ENCODE data around the gene SLC22A8. TPM values are rescaled to one million over a fixed set of nuclear protein-coding genes. Genes with fewer than 3 reads are reported as not detected.

The SLC22A8 gene
- total RNA-seq, 1 experiment from 2014 or later: not detected

DNA sequence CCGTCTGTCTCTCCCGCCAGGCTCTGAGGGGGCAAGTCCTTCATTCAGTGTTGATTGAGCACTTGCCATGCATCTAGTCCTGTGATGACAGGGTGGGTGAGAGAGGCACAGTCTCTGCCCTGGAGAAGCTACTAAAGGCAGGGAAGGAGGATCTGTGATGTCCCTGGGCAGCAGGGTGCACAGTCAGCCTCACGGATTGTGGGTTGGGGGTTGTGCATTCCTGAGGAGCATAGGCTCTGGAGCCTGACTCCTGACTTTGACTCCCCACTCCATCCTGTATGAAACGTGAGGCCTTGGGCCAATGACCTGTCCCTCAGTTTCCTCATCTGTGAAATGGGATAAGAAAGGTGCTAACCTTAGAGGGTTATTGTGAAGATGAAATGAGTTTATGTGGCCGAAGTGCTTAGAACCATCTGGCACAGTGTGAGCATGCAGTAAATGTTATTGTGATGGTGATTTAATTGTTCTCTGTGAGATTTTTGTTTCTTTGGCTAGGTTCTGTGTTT is 4.7 kb downstream of the SLC22A8 start:
- H3K27me3 ChIP-seq (ENCODE audit: control insufficient read depth, insufficient read depth, low read length): no peaks in the 10 kb centered on the region
- ATAC-seq (no peak), DNase-seq (ENCODE audit: low read depth, low spot score) (no peak)
- BruUV-seq (replicated peaks): no TSS peak
- in situ Hi-C loops (cut with HindIII; ENCODE audit: low pct_unique_long_range_greater_than_20kb, low sequenced_read_pairs): no loop called here
- H3K36me3 ChIP-seq (ENCODE audit: control insufficient read depth, insufficient read depth, low read length): no peaks in the 10 kb centered on the region
- no peaks in the 10 kb centered on the region for H3K9me3 ChIP-seq (ENCODE audit: control insufficient read depth, insufficient read depth, low read depth, low read length)
- H3K4me3 ChIP-seq (ENCODE audit: low read depth in 2 of 2, low read length in 2 of 2): no peak overlapping the region
- TF ChIP-seq SIN3A (IDR thresholded peaks at IDR 0.05; ENCODE audit: borderline replicate concordance, insufficient read depth, low read depth, low read length) (no peak), POLR2AphosphoS5 (IDR thresholded peaks at IDR 0.05; ENCODE audit: low read depth, low read length) (no peak), TCF7L2 (IDR thresholded peaks at IDR 0.05; ENCODE audit: low read depth, low read length) (no peak)
- TF ChIP-seq, protein P1, sequence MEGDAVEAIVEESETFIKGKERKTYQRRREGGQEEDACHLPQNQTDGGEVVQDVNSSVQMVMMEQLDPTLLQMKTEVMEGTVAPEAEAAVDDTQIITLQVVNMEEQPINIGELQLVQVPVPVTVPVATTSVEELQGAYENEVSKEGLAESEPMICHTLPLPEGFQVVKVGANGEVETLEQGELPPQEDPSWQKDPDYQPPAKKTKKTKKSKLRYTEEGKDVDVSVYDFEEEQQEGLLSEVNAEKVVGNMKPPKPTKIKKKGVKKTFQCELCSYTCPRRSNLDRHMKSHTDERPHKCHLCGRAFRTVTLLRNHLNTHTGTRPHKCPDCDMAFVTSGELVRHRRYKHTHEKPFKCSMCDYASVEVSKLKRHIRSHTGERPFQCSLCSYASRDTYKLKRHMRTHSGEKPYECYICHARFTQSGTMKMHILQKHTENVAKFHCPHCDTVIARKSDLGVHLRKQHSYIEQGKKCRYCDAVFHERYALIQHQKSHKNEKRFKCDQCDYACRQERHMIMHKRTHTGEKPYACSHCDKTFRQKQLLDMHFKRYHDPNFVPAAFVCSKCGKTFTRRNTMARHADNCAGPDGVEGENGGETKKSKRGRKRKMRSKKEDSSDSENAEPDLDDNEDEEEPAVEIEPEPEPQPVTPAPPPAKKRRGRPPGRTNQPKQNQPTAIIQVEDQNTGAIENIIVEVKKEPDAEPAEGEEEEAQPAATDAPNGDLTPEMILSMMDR (IDR thresholded peaks at IDR 0.05): no peak
- TF ChIP-seq, protein P2, sequence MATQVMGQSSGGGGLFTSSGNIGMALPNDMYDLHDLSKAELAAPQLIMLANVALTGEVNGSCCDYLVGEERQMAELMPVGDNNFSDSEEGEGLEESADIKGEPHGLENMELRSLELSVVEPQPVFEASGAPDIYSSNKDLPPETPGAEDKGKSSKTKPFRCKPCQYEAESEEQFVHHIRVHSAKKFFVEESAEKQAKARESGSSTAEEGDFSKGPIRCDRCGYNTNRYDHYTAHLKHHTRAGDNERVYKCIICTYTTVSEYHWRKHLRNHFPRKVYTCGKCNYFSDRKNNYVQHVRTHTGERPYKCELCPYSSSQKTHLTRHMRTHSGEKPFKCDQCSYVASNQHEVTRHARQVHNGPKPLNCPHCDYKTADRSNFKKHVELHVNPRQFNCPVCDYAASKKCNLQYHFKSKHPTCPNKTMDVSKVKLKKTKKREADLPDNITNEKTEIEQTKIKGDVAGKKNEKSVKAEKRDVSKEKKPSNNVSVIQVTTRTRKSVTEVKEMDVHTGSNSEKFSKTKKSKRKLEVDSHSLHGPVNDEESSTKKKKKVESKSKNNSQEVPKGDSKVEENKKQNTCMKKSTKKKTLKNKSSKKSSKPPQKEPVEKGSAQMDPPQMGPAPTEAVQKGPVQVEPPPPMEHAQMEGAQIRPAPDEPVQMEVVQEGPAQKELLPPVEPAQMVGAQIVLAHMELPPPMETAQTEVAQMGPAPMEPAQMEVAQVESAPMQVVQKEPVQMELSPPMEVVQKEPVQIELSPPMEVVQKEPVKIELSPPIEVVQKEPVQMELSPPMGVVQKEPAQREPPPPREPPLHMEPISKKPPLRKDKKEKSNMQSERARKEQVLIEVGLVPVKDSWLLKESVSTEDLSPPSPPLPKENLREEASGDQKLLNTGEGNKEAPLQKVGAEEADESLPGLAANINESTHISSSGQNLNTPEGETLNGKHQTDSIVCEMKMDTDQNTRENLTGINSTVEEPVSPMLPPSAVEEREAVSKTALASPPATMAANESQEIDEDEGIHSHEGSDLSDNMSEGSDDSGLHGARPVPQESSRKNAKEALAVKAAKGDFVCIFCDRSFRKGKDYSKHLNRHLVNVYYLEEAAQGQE (IDR thresholded peaks at IDR 0.05; ENCODE audit: insufficient read depth in 1 of 2, low read depth in 2 of 2, low read length in 1 of 2): no peak
- ChIA-PET CTCF (interaction anchor here (0.6 kb wide), 1 partner anchor 38 kb away, joined by 4 read pairs; no protein-coding TSS in a partner anchor), POLR2A (no interaction called here)
- intact Hi-C loops (cut with micrococcal nuclease; ENCODE audit: unreplicated experiment): no loop called here
- H3K4me1 ChIP-seq (ENCODE audit: control insufficient read depth, insufficient read depth, low read length): no peaks in the 10 kb centered on the region
- H3K27ac ChIP-seq (ENCODE audit: low read length): no peak overlapping the region

DNA sequence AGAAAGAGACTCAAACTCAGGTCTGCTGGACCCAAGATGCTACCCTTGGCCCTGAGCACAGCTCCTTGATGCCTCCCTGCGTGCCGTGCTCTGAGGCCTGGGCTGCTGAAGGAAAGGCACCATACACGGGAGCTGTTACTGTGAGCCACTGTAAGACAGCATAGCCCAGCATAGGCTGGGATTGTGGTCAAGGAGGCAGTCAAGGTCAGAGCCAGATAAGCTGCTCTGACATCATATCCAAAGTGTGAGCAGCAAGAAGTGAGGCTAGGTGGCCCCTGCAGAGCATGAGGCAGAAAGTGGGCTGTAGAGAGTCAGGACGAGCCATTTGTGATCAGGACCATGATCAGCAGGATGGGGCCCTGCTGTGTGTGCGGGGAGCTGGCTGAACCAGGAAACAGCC is 7.7 kb downstream of the SLC22A8 start:
- Histone ChIP-seq H3K4me1 (ENCODE audit: control insufficient read depth, insufficient read depth, low read length) (no peaks in the 10 kb centered on the region), H3K4me3 (ENCODE audit: low read depth in 2 of 2, low read length in 2 of 2) (no peak overlapping the region), H3K27ac (ENCODE audit: low read length) (no peak overlapping the region), H3K9me3 (ENCODE audit: control insufficient read depth, insufficient read depth, low read depth, low read length) (no peaks in the 10 kb centered on the region), H3K27me3 (ENCODE audit: control insufficient read depth, insufficient read depth, low read length) (no peaks in the 10 kb centered on the region), H3K36me3 (ENCODE audit: control insufficient read depth, insufficient read depth, low read length) (no peaks in the 10 kb centered on the region)
- DNase-seq (ENCODE audit: low read depth, low spot score) (no peak), ATAC-seq (no peak)
- in situ Hi-C loops (cut with HindIII; ENCODE audit: low pct_unique_long_range_greater_than_20kb, low sequenced_read_pairs): no loop called here
- intact Hi-C loops (cut with micrococcal nuclease; ENCODE audit: unreplicated experiment): no loop called here
- TF ChIP-seq POLR2AphosphoS5 (IDR thresholded peaks at IDR 0.05; ENCODE audit: low read depth, low read length): no peak
- no peak for TF ChIP-seq SIN3A (IDR thresholded peaks at IDR 0.05; ENCODE audit: borderline replicate concordance, insufficient read depth, low read depth, low read length)
- TF ChIP-seq, protein P2 (IDR thresholded peaks at IDR 0.05; ENCODE audit: insufficient read depth in 1 of 2, low read depth in 2 of 2, low read length in 1 of 2): no peak
- no peak for TF ChIP-seq TCF7L2 (IDR thresholded peaks at IDR 0.05; ENCODE audit: low read depth, low read length)
- TF ChIP-seq, protein P1 (IDR thresholded peaks at IDR 0.05): no peak
- CTCF ChIA-PET: interaction anchor here (0.6 kb wide), 1 partner anchor 488 kb away, joined by 5 read pairs; no protein-coding TSS in a partner anchor
- POLR2A ChIA-PET: no interaction called here
- BruUV-seq (replicated peaks): no TSS peak

Measured in Panc1 (cell line).